Progenitor cell of endocrine pancreas (in vitro differentiated cells): ENCODE measurements around the gene ADRA2C. TPM values are rescaled to one million over a fixed set of nuclear protein-coding genes. Genes with fewer than 3 reads are reported as not detected.
A peak's percentile ranks its signal among the peaks of the same experiment; 100 is the strongest.

Experiments used
- DNase-seq: peaks from one replicate; pipeline ENCODE4 v3.0.0; 2021; ENCODE audit warnings: low spot score; ENCODE audit not compliant: unreplicated experiment
- H3K27ac Mint-ChIP-seq: 2 replicates; pipeline ENCODE4 v1.8.0; 2021; ENCODE audit warnings: mild to moderate bottlenecking, moderate library complexity, mixed read lengths
- H3K27me3 Mint-ChIP-seq: 2 replicates; pipeline ENCODE4 v1.8.0; 2021; ENCODE audit warnings: mixed read lengths
- H3K36me3 Mint-ChIP-seq: 2 replicates; pipeline ENCODE4 v1.8.0; 2022; ENCODE audit warnings: mixed read lengths; ENCODE audit not compliant: insufficient read depth
- H3K4me1 Mint-ChIP-seq: 2 replicates; pipeline ENCODE4 v1.8.0; 2021; ENCODE audit warnings: low read depth, mixed read lengths
- H3K4me3 Mint-ChIP-seq: 2 replicates; pipeline ENCODE4 v1.8.0; 2021; ENCODE audit warnings: low read depth, mild to moderate bottlenecking, moderate library complexity, mixed read lengths
- H3K9me3 Mint-ChIP-seq: 2 replicates; pipeline ENCODE4 v1.8.0; 2021; ENCODE audit warnings: low read depth, mixed read lengths
- total RNA-seq: library from RNA; stranded (reverse); gene quantifications from 2 replicates; pipeline ENCODE4 v1.2.1, GENCODE V29; 2021
- TF ChIP-seq, protein P1 (sequence below): fragments of 200-600 bp; sonication (generic); IDR thresholded peaks from one replicate; pipeline ENCODE4 v1.5.0; 2021; ENCODE audit warnings: antibody characterized with exemption, mild to moderate bottlenecking; ENCODE audit not compliant: unreplicated experiment

Gene ADRA2C
- total RNA-seq, 1 donor from 2014 or later: 3.0 TPM

DNA sequence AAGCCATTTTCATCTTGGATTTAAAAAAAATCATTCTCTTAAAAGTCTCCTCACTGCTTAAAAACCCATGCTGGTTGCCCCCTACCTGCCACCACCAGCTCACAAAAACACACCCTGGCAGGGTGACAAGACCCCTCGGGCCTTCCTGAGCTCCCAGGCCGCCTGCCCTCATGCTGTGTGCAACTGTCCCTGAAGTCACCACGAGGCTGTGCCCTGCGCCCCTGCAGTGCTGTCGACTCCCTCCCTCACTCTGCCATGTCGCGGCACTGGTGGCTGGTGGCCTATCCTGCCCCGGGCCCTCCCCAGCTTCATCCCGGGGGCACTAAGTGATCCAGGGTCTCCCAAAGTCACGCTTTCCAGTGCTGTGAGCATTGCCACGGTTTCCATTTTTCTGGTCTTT is 46.3 kb upstream of the ADRA2C start:
- H3K9me3 Mint-ChIP-seq: peaks cover 10% of the 10 kb centered on the region
- H3K4me3 Mint-ChIP-seq: no peak overlapping the region
- TF ChIP-seq, protein P1, sequence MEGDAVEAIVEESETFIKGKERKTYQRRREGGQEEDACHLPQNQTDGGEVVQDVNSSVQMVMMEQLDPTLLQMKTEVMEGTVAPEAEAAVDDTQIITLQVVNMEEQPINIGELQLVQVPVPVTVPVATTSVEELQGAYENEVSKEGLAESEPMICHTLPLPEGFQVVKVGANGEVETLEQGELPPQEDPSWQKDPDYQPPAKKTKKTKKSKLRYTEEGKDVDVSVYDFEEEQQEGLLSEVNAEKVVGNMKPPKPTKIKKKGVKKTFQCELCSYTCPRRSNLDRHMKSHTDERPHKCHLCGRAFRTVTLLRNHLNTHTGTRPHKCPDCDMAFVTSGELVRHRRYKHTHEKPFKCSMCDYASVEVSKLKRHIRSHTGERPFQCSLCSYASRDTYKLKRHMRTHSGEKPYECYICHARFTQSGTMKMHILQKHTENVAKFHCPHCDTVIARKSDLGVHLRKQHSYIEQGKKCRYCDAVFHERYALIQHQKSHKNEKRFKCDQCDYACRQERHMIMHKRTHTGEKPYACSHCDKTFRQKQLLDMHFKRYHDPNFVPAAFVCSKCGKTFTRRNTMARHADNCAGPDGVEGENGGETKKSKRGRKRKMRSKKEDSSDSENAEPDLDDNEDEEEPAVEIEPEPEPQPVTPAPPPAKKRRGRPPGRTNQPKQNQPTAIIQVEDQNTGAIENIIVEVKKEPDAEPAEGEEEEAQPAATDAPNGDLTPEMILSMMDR: no peak
- peak overlapping the region; percentile 11 for H3K27ac Mint-ChIP-seq
- DNase-seq: no peak
- no peaks in the 10 kb centered on the region for H3K36me3 Mint-ChIP-seq
- peaks cover 10% of the 10 kb centered on the region for H3K4me1 Mint-ChIP-seq
- peaks cover 30% of the 10 kb centered on the region for H3K27me3 Mint-ChIP-seq

DNA sequence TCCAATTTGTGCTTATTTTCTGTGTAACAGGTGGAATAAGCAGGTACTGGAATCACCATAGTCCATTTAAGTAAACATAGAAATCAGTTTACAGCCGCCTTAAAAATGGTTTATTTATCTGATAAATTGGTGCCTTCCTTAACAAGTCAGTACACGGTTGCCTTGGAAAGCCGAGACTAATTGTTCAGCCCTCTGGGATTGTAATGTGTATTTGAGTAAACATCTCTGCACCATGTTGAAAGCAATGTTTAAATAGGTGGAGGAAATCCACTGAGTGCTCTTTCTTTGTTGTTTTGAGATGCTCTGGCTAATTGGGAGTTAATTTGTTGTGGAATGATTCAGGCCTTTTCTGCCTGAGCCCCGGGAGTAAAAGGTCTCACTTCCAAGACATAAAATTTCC is 45.7 kb upstream of the ADRA2C start:
- Mint-ChIP-seq H3K27ac (no peak overlapping the region), H3K27me3 (peaks cover 32% of the 10 kb centered on the region), H3K36me3 (no peaks in the 10 kb centered on the region), H3K9me3 (peaks cover 10% of the 10 kb centered on the region), H3K4me3 (no peak overlapping the region), H3K4me1 (peaks cover 10% of the 10 kb centered on the region)
- no peak for DNase-seq
- TF ChIP-seq, protein P1: no peak

DNA sequence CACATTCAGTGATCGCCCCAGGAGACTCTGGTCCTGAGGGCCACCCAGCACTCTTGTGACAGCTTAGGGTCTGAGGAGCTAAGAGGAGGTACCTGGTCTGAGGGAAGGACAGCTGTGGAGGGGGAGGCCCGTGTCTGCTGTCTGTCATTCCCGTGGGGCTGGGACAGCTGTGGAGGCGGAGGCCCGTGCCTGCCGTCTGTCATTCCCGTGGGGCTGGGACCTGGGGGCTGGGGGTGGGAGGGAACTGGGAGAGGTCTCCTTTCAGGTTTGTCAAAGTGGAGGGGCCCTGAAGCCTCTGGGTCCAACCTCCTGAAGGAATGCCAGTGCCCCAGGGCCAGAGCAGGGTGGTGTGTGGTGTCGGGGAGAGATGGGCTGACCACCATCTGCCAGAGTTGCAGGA is 45.0 kb upstream of the ADRA2C start:
- H3K27me3 Mint-ChIP-seq: peaks cover 30% of the 10 kb centered on the region
- no peak overlapping the region for H3K4me3 Mint-ChIP-seq
- H3K4me1 Mint-ChIP-seq: peaks cover 10% of the 10 kb centered on the region
- no peak overlapping the region for H3K27ac Mint-ChIP-seq
- H3K9me3 Mint-ChIP-seq: peaks cover 10% of the 10 kb centered on the region
- TF ChIP-seq, protein P1: no peak
- no peak for DNase-seq
- no peaks in the 10 kb centered on the region for H3K36me3 Mint-ChIP-seq

GRCh38 chr4:3721627-3722026 is 44.6 kb upstream of the ADRA2C start:
- Mint-ChIP-seq H3K4me3 (no peak overlapping the region), H3K36me3 (no peaks in the 10 kb centered on the region), H3K27ac (no peak overlapping the region), H3K4me1 (peaks cover 10% of the 10 kb centered on the region), H3K27me3 (peaks cover 33% of the 10 kb centered on the region), H3K9me3 (peaks cover 10% of the 10 kb centered on the region)
- DNase-seq: no peak
- TF ChIP-seq, protein P1: no peak

- peaks cover 10% of the 10 kb centered on the region for H3K9me3 Mint-ChIP-seq
Measured at GRCh38 chr4:3722446-3723231, 43.5 kb upstream of the ADRA2C start.

More at GRCh38 chr4:3722446-3723231, 43.5 kb upstream of the ADRA2C start:
- H3K36me3 Mint-ChIP-seq: no peaks in the 10 kb centered on the region
- peaks cover 33% of the 10 kb centered on the region for H3K27me3 Mint-ChIP-seq
- TF ChIP-seq, protein P1: no peak
- H3K27ac Mint-ChIP-seq: no peak overlapping the region
- peaks cover 10% of the 10 kb centered on the region for H3K4me1 Mint-ChIP-seq
- H3K4me3 Mint-ChIP-seq: no peak overlapping the region
- no peak for DNase-seq
